K562 (cell line): ENCODE measurements around the gene NODAL. TPM values are rescaled to one million over a fixed set of nuclear protein-coding genes. Genes with fewer than 3 reads are reported as not detected.

Source experiments
- ATAC-seq: fragments of 200-7000 bp; cut with Tn5 transposase; 3 replicates; pipeline ENCODE4 v1.9.1; 2020; ENCODE audit warnings: moderate library complexity
- BruUV-seq: library from RNA; stranded (reverse); fragments of 400-500 nt; replicated peaks from 2 replicates; lab custom pipeline; 2021; lab: Mats Ljungman, UMichigan
- CTCF ChIA-PET: fragments of 300-600 bp; formaldehyde crosslinking; extraction: SDS; loops from one replicate; lab custom pipeline; 2021; ENCODE audit warnings: low intra/inter-chr PET ratio; lab: Yijun Ruan, JAX
- POLR2A ChIA-PET: fragments of 300-600, 350-650 bp; sonication (Branson Sonifier 250); formaldehyde crosslinking; extraction: SDS; loops from one replicate; lab custom pipeline; 2021; ENCODE audit warnings: antibody characterized with exemption, inconsistent platforms; lab: Yijun Ruan, JAX
- DNase-seq, 4 experiments: peaks; one replicate each; pipeline versions ENCODE4 v3.0.0 to v3.0.0-alpha.2; 2011 to 2018; ENCODE audit warnings: low spot score in 3 of 4, mixed read lengths in 3 of 4; ENCODE audit errors: extremely low read depth in 1 of 4
- FAIRE-seq: peaks from 2 replicates; lab custom pipeline; 2011; peaks lifted over from hg19 to GRCh38; lab: Jason Lieb, UNC
- H2AFZ ChIP-seq: 2 replicates; pipeline ENCODE4 v1.6.0; 2011; ENCODE audit warnings: low read depth, low read length, control low read depth, inconsistent platforms
- H3K27ac ChIP-seq: fragments of 200-600 bp; 3 replicates; pipeline ENCODE4 v1.8.0; 2011; ENCODE audit warnings: low read depth, mild to moderate bottlenecking, control low read depth, inconsistent platforms, low read length, moderate library complexity, mixed read lengths; ENCODE audit errors: extremely low read depth
- H3K27me3 ChIP-seq, 2 experiments: fragments of 300-600 bp in 1 of 2; 2 replicates in 1 of 2; 3 replicates in 1 of 2; pipeline versions ENCODE4 v1.6.0 to v1.8.0; 2011; ENCODE audit warnings: inconsistent platforms in 2 of 2, low read length in 2 of 2, mild to moderate bottlenecking in 1 of 2, mixed read lengths in 1 of 2, moderate library complexity in 1 of 2; ENCODE audit not compliant: control insufficient read depth in 2 of 2, insufficient read depth in 2 of 2
- H3K36me3 ChIP-seq: fragments of 300-600 bp; 3 replicates; pipeline ENCODE4 v1.8.0; 2011; ENCODE audit warnings: mild to moderate bottlenecking, low read length, inconsistent platforms; ENCODE audit not compliant: control insufficient read depth, insufficient read depth
- H3K4me1 ChIP-seq, 2 experiments: fragments of 200-600 bp in 1 of 2; replicated peaks in 1 of 2; 2 replicates in 1 of 2; 3 replicates in 1 of 2; pipeline versions ENCODE4 v1.5.1 to v1.8.0; 2011; ENCODE audit warnings: inconsistent platforms in 2 of 2, low read length in 2 of 2, mild to moderate bottlenecking in 1 of 2, mixed read lengths in 1 of 2, moderate library complexity in 1 of 2; ENCODE audit not compliant: control insufficient read depth in 2 of 2, insufficient read depth in 2 of 2
- H3K4me2 ChIP-seq: 2 replicates; pipeline ENCODE4 v1.6.1; 2011; ENCODE audit warnings: low read length, control low read depth, inconsistent platforms, mixed read lengths; ENCODE audit not compliant: insufficient read depth
- H3K4me3 ChIP-seq: fragments of 200-600 bp; sonication (generic), shearing (Covaris generic); 2 replicates; pipeline ENCODE4 v1.5.1; 2016; ENCODE audit warnings: control low read depth, inconsistent platforms
- H3K79me2 ChIP-seq: fragments of 200-600 bp; 3 replicates; pipeline ENCODE4 v1.8.0; 2011; ENCODE audit warnings: low read length, inconsistent platforms; ENCODE audit not compliant: control insufficient read depth, insufficient read depth
- H3K9ac ChIP-seq, 2 experiments: 2 replicates each; pipeline versions ENCODE4 v1.6.0 to v1.6.1; 2011; ENCODE audit warnings: low read depth in 2 of 2, low read length in 2 of 2, control low read depth in 1 of 2, inconsistent platforms in 1 of 2, mild to moderate bottlenecking in 1 of 2, mixed read lengths in 1 of 2; ENCODE audit not compliant: insufficient read depth in 1 of 2
- H3K9me1 ChIP-seq: one replicate; pipeline ENCODE4 v1.6.0; 2011; ENCODE audit warnings: inconsistent platforms, mild to moderate bottlenecking, low read length, moderate library complexity; ENCODE audit not compliant: control insufficient read depth, insufficient read depth
- H3K9me3 ChIP-seq: replicated peaks from 2 replicates; pipeline ENCODE4 v1.5.1; 2011; ENCODE audit warnings: low read depth, low read length, inconsistent platforms; ENCODE audit not compliant: control insufficient read depth, insufficient read depth
- H4K20me1 ChIP-seq: replicated peaks from 2 replicates; pipeline ENCODE4 v1.6.1; 2011; ENCODE audit warnings: low read length, inconsistent platforms, mixed read lengths; ENCODE audit not compliant: control insufficient read depth, insufficient read depth
- EHMT2 ChIP-seq: fragments of 450-650 bp; IDR thresholded peaks from 2 replicates; pipeline ENCODE4 v1.6.1; 2018; ENCODE audit warnings: antibody characterized with exemption
- FIP1L1 ChIP-seq: fragments of 200-400 bp; formaldehyde crosslinking; IDR thresholded peaks from 2 replicates; pipeline ENCODE4 v1.6.1; 2018; ENCODE audit warnings: mild to moderate bottlenecking, low read depth, low read length; ENCODE audit not compliant: poor library complexity, severe bottlenecking
- FUS ChIP-seq: fragments of 200-400 bp; formaldehyde crosslinking; optimal IDR thresholded peaks from 2 replicates; pipeline ENCODE3; 2017; ENCODE audit warnings: low read depth, low read length
- HCFC1 ChIP-seq: IDR thresholded peaks from 2 replicates; pipeline ENCODE4 v1.6.1; 2012; ENCODE audit warnings: low read depth, low read length, improper control_type of control experiment
- HNRNPUL1 ChIP-seq: fragments of 200-400 bp; formaldehyde crosslinking; IDR thresholded peaks from 2 replicates; pipeline ENCODE4 v1.6.1; 2017; ENCODE audit warnings: low read length
- POU5F1 ChIP-seq: fragments of 150-350 bp; IDR thresholded peaks from 2 replicates; pipeline ENCODE4 v1.6.1; 2014; ENCODE audit warnings: borderline replicate concordance, low read length, low read depth, mild to moderate bottlenecking; ENCODE audit not compliant: partially characterized antibody
- SRSF1 ChIP-seq: fragments of 200-400 bp; formaldehyde crosslinking; IDR thresholded peaks from 2 replicates; pipeline ENCODE4 v1.6.1; 2017; ENCODE audit warnings: mild to moderate bottlenecking, low read depth, low read length, moderate library complexity
- TCFL5 ChIP-seq: fragments of 250-450 bp; sonication (Bioruptor Pico); conservative IDR thresholded peaks from 2 replicates; pipeline ENCODE4 v1.6.1; 2021; ENCODE audit warnings: mild to moderate bottlenecking, moderate library complexity, matching md5 sums
- ZBED1 ChIP-seq: IDR thresholded peaks from 2 replicates; pipeline ENCODE4 v1.6.1; 2014
- ZKSCAN3 ChIP-seq: fragments of 250-450 bp; sonication (Bioruptor Pico); IDR thresholded peaks from 2 replicates; pipeline ENCODE4 v1.4.0; 2020
- ZSCAN29 ChIP-seq: fragments of 450-650 bp; IDR thresholded peaks from 2 replicates; pipeline ENCODE4 v1.6.1; 2017
- WGBS: fragments of 100-300 bp; shearing (Covaris generic); methylation state at CpG from one replicate; pipeline ENCODE4 v1.1.6; 2016; ENCODE audit warnings: low coverage, mixed read lengths; ENCODE audit not compliant: insufficient coverage; ENCODE audit errors: missing lambda C conversion rate; 5-methylcytosine and 5-hydroxymethylcytosine counted together
- in situ Hi-C: fragments of 300-500 bp; cut with MboI; formaldehyde crosslinking; loops from 4 replicates; pipeline ENCODE4 v1.15.0; 2018; ENCODE audit warnings: inconsistent platforms, mixed read lengths
- intact Hi-C: fragments of 100-400 bp; cut with micrococcal nuclease; formaldehyde crosslinking; loops from 2 replicates; pipeline ENCODE4 v1.14.2; 2022
- polyA plus RNA-seq, 8 experiments: library from polyadenylated mRNA; depleted of rRNA in 4 of 8; stranded (reverse) in 5 of 8; unstranded in 3 of 8; fragments of >200 nt; fragmentation: Nextera tagmentation in 2 of 8; fragmentation: Illumina TruSeq in 1 of 8; extraction: Ambion mirVana in 2 of 8; extraction: Trizol in 1 of 8; gene quantifications; 2 replicates each; pipeline versions ENCODE4 v1.2.1 to v1.2.3, GENCODE V29; 2011 to 2014; ENCODE audit warnings: inconsistent platforms in 1 of 8, missing spikeins in 1 of 8
- total RNA-seq, 7 experiments: library from RNA; depleted of rRNA in 6 of 7; stranded (reverse); fragments of >200 nt in 6 of 7; fragmentation: Illumina TruSeq in 2 of 7; extraction: Trizol in 2 of 7; gene quantifications; 2 replicates each; pipeline versions ENCODE4 v1.2.1 to v1.2.3, GENCODE V29; 2011 to 2021; ENCODE audit warnings: low replicate concordance in 1 of 7
- TF ChIP-seq, protein P1 (sequence below): fragments of 450-650 bp; formaldehyde crosslinking; IDR thresholded peaks from 2 replicates; pipeline ENCODE4 v1.4.0; 2022; ENCODE audit warnings: mild to moderate bottlenecking, moderate library complexity
- TF ChIP-seq, protein P2 (sequence below): fragments of 450-650 bp; formaldehyde crosslinking; IDR thresholded peaks from 2 replicates; pipeline ENCODE4 v1.4.0; 2022; ENCODE audit warnings: missing genetic modification characterization
- TF ChIP-seq, protein P3 (sequence below): fragments of 250-450 bp; sonication (Bioruptor Pico); IDR thresholded peaks from 2 replicates; pipeline ENCODE4 v1.8.0; 2022; ENCODE audit warnings: moderate library complexity, mild to moderate bottlenecking, inconsistent platforms
- TF ChIP-seq, protein P4 (sequence below): sonication (generic); formaldehyde crosslinking; IDR thresholded peaks from 2 replicates; pipeline ENCODE4 v1.9.0; 2022; ENCODE audit warnings: mild to moderate bottlenecking, missing genetic modification reagents

Gene NODAL
- total and polyA plus RNA-seq, 9 of the 15 experiments (the other 6 are each of a cell fraction or from before 2014, with no cell fraction given): not detected

DNA sequence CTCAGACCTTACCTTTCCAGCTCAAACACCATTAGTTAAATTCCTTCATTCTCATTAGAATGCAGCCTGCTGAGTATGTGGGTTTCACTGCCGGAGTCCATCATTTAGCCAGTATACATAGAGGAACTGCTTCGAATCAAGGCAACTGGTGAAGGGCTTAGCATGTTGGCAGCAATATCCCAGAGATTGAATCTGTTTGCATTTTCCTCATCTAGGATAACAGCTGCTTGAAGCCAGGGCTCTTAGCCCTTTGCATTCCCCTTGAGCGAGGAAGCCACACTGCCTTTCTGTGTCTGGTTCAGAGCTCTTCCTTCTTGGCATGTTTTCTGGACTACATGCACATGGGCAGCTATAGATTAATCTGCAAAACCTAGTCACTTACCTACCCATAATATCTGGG is 14.7 kb downstream of the NODAL start:
- ChIA-PET CTCF (no interaction called here), POLR2A (interaction anchor here (0.8 to 2.6 kb wide), 2 partner anchors 21 to 26 kb away, joined by 4 to 14 read pairs; partner anchors contain the start of gene EIF4EBP2)
- intact Hi-C loops: no loop called here
- Histone ChIP-seq H3K4me3 (no peak overlapping the region), H2AFZ (no peak overlapping the region), H3K9ac (no peak overlapping the region), H3K36me3 (peaks cover 67% of the 10 kb centered on the region), H4K20me1 (no peaks in the 10 kb centered on the region), H3K79me2 (no peaks in the 10 kb centered on the region), H3K27ac (no peak overlapping the region), H3K4me1 (no peaks in the 10 kb centered on the region), H3K9me3 (no peaks in the 10 kb centered on the region), H3K9me1 (no peaks in the 10 kb centered on the region), H3K27me3 (no peaks in the 10 kb centered on the region), H3K4me2 (no peak overlapping the region)
- in situ Hi-C loops: no loop called here
- DNase-seq: no peak
- BruUV-seq: no TSS peak
- TF ChIP-seq ZBED1: no peak
- no peak for ATAC-seq
- no peak for FAIRE-seq
- WGBS: 83% methylated on average over 3 of the region's 3 CpGs

DNA sequence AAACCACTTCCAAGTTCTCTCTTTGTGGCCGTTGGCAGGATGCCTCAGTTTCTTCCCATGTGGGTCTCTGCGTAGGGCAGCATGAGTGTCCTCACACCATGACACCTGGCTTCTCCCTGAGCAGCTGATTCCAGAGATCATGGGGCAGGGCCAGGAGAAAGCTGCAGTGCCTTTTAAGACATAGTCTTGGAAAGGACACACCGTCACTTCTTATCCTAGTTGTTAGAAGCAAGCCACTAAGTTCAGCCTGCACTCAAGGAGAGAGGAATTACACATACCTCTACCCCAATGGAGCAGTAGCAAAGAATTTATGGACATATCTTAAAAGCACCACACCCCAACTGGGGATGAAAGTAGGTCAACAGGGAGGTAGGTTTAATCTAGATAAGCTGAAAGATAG is 16.4 kb downstream of the NODAL start:
- H3K9ac ChIP-seq: no peak overlapping the region
- DNase-seq: no peak
- H4K20me1 ChIP-seq: no peaks in the 10 kb centered on the region
- H3K4me2 ChIP-seq: no peak overlapping the region
- no peaks in the 10 kb centered on the region for H3K9me1 ChIP-seq
- H3K4me3 ChIP-seq: no peak overlapping the region
- WGBS: 85% methylated on average over 3 of the region's 3 CpGs
- H3K27ac ChIP-seq: no peak overlapping the region
- POLR2A ChIA-PET: interaction anchor here (0.5 to 2.8 kb wide), 8 partner anchors 8 to 240 kb away, joined by 3 to 14 read pairs (median 4); partner anchors contain the start of gene EIF4EBP2
- H3K4me1 ChIP-seq: no peaks in the 10 kb centered on the region
- ATAC-seq: no peak
- H3K79me2 ChIP-seq: no peaks in the 10 kb centered on the region
- peaks cover 80% of the 10 kb centered on the region for H3K36me3 ChIP-seq
- no peaks in the 10 kb centered on the region for H3K27me3 ChIP-seq
- in situ Hi-C loops (no loop called here), intact Hi-C loops (no loop called here)
- no peak for FAIRE-seq
- CTCF ChIA-PET: no interaction called here
- BruUV-seq: no TSS peak
- no peaks in the 10 kb centered on the region for H3K9me3 ChIP-seq
- no peak overlapping the region for H2AFZ ChIP-seq
- TF ChIP-seq, protein P1, sequence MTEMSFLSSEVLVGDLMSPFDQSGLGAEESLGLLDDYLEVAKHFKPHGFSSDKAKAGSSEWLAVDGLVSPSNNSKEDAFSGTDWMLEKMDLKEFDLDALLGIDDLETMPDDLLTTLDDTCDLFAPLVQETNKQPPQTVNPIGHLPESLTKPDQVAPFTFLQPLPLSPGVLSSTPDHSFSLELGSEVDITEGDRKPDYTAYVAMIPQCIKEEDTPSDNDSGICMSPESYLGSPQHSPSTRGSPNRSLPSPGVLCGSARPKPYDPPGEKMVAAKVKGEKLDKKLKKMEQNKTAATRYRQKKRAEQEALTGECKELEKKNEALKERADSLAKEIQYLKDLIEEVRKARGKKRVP: no peak
- TF ChIP-seq SRSF1 (no peak), ZKSCAN3 (no peak), ZSCAN29 (no peak), FIP1L1 (no peak), HCFC1 (no peak), TCFL5 (no peak), POU5F1 (no peak), HNRNPUL1 (no peak), FUS (no peak), EHMT2 (no peak)
- TF ChIP-seq, protein P2, sequence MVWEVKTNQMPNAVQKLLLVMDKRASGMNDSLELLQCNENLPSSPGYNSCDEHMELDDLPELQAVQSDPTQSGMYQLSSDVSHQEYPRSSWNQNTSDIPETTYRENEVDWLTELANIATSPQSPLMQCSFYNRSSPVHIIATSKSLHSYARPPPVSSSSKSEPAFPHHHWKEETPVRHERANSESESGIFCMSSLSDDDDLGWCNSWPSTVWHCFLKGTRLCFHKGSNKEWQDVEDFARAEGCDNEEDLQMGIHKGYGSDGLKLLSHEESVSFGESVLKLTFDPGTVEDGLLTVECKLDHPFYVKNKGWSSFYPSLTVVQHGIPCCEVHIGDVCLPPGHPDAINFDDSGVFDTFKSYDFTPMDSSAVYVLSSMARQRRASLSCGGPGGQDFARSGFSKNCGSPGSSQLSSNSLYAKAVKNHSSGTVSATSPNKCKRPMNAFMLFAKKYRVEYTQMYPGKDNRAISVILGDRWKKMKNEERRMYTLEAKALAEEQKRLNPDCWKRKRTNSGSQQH (CRISPR knock-in tag): no peak
- TF ChIP-seq, protein P3, sequence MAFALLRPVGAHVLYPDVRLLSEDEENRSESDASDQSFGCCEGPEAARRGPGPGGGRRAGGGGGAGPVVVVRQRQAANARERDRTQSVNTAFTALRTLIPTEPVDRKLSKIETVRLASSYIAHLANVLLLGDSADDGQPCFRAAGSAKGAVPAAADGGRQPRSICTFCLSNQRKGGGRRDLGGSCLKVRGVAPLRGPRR (CRISPR knock-in tag): no peak
- TF ChIP-seq, protein P4, sequence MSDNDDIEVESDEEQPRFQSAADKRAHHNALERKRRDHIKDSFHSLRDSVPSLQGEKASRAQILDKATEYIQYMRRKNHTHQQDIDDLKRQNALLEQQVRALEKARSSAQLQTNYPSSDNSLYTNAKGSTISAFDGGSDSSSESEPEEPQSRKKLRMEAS: no peak
